HFFc6 (cell line): ENCODE results near the gene TRIM13. TPM values are rescaled to one million over a fixed set of nuclear protein-coding genes. Genes with fewer than 3 reads are reported as not detected.

Experiments used
- DNase-seq: peaks from one replicate; pipeline ENCODE4 v3.0.0-alpha.2; 2018
- H3K27ac Mint-ChIP-seq: 2 replicates; pipeline ENCODE4 v1.8.0; 2020; ENCODE audit warnings: mild to moderate bottlenecking, mixed read lengths
- H3K27me3 Mint-ChIP-seq: 2 replicates; pipeline ENCODE4 v1.8.0; 2021; ENCODE audit warnings: mild to moderate bottlenecking, moderate library complexity, mixed read lengths; ENCODE audit not compliant: insufficient read depth
- H3K36me3 Mint-ChIP-seq: 2 replicates; pipeline ENCODE4 v1.8.0; 2021; ENCODE audit warnings: low read depth, mixed read lengths
- H3K4me1 Mint-ChIP-seq: 2 replicates; pipeline ENCODE4 v1.8.0; 2020; ENCODE audit warnings: low read depth, mixed read lengths
- H3K4me3 Mint-ChIP-seq: 2 replicates; pipeline ENCODE4 v1.8.0; 2020; ENCODE audit warnings: mild to moderate bottlenecking, moderate library complexity, mixed read lengths
- H3K9me3 Mint-ChIP-seq: 2 replicates; pipeline ENCODE4 v1.8.0; 2020; ENCODE audit warnings: mild to moderate bottlenecking, mixed read lengths
- CTCF ChIP-seq: fragments of 200-600 bp; sonication (generic); IDR thresholded peaks from 2 replicates; pipeline ENCODE4 v1.5.0; 2021; ENCODE audit warnings: antibody characterized with exemption, mild to moderate bottlenecking
- total RNA-seq, 6 experiments: library from RNA; stranded (reverse); fragmentation: NEBNext Ultra II Directional; extraction: Animal tissue kit (Norgen Biotek cat#: 25700); gene quantifications; 2 replicates in 1 of 6; 3 replicates in 5 of 6; pipeline ENCODE4 v1.2.3, GENCODE V29; 2021

TRIM13 gene
- total RNA-seq, 6 experiments from 2014 or later: 15.2 to 20.3 (median 18.7) TPM

DNA sequence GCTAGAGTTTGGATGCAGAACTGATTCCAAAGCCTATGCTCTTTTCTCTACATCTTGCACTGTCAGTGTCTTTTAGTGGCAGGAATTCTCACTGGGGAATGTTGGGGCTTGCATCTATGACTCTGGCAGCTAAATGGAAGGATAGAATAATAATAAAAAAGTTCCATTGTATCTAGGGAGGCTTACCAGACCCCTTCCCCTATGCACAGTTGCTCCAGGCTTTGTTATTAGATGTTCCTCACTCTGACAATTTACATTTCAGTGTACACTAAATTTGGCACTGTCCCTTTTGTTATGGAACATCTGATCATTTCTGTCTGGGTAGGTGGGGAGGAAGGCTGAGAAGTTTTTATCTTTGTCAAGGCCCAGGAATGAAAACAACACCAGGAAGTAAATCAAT lies 3.7 kb upstream of the TRIM13 start:
- Mint-ChIP-seq H3K27ac (no peak overlapping the region), H3K36me3 (peaks cover 4% of the 10 kb centered on the region; the same call in 1 of the 2 replicates), H3K4me3 (no peak overlapping the region), H3K4me1 (peaks cover 10% of the 10 kb centered on the region), H3K9me3 (no peaks in the 10 kb centered on the region), H3K27me3 (no peaks in the 10 kb centered on the region; the same call in 1 of the 2 replicates)
- TF ChIP-seq CTCF: no peak
- no peak for DNase-seq

GRCh38 chr13:49993666-49994065 lies 3.2 kb upstream of the TRIM13 start:
- no peak for TF ChIP-seq CTCF
- no peaks in the 10 kb centered on the region for H3K9me3 Mint-ChIP-seq
- H3K4me1 Mint-ChIP-seq: peaks cover 15% of the 10 kb centered on the region
- H3K4me3 Mint-ChIP-seq: no peak overlapping the region
- H3K36me3 Mint-ChIP-seq: peaks cover 8% of the 10 kb centered on the region; the same call in 1 of the 2 replicates
- H3K27ac Mint-ChIP-seq: no peak overlapping the region
- no peak for DNase-seq
- H3K27me3 Mint-ChIP-seq: no peaks in the 10 kb centered on the region; the same call in 1 of the 2 replicates

DNA sequence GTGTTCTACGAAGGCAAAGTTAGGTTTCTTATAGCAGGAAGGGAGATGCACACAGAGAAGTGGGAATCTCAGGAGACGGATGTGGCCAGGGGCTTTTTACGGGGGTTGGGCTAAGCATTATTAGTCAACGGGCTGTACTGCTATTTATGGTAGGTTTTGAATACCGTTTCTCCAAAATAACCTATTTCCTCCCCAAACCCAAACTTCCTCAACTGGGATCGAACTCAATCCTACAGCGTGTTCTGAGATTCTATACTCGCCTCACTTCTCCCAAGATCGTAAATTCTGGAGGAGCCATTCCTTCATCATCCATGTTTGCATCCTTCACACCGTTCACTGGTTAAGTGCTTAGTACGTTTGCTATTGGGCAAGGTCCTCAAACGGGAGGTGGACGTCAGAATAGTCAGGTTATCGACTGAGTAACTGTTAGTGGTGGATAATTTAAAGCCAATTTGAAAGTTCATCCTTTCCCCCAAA lies 1.2 kb upstream of the TRIM13 start:
- Mint-ChIP-seq H3K27ac (peak overlapping the region; percentile 66), H3K36me3 (peaks cover 15% of the 10 kb centered on the region), H3K27me3 (no peaks in the 10 kb centered on the region; the same call in 1 of the 2 replicates), H3K4me1 (peaks cover 33% of the 10 kb centered on the region), H3K9me3 (no peaks in the 10 kb centered on the region), H3K4me3 (peak overlapping the region; percentile 75)
- no peak for TF ChIP-seq CTCF
- DNase-seq: no peak

GRCh38 chr13:49996161-49996915 lies 504 bp upstream of the TRIM13 start:
- peak; percentile 88 for DNase-seq
- peaks cover 34% of the 10 kb centered on the region for H3K4me1 Mint-ChIP-seq
- TF ChIP-seq CTCF: no peak
- H3K27ac Mint-ChIP-seq: peak overlapping the region; percentile 66
- peak overlapping the region; percentile 75 for H3K4me3 Mint-ChIP-seq
- no peaks in the 10 kb centered on the region for H3K9me3 Mint-ChIP-seq
- no peaks in the 10 kb centered on the region; the same call in 1 of the 2 replicates for H3K27me3 Mint-ChIP-seq
- H3K36me3 Mint-ChIP-seq: peaks cover 16% of the 10 kb centered on the region

DNA sequence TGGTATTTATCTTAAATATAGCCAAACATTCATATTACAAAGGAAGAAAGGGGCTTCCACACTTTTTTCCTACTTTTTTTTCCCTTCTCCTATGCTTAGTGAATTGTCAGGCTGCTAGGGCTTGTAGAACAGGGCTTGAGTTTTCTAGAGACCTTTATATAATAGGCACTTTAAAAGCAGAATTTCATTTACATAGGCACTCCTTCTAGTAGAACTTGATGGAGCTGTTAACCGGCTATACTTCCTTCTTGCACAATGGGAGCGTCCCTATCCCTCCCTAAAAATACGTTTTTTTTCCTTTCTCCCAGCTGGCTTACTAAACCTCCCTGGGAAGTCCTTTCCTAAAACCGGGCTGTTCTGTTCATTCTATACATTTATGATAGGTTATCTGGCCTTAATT lies 1.1 kb downstream of the TRIM13 start:
- Mint-ChIP-seq H3K36me3 (peaks cover 22% of the 10 kb centered on the region), H3K9me3 (no peaks in the 10 kb centered on the region), H3K27ac (peak overlapping the region; percentile 93), H3K4me1 (peaks cover 40% of the 10 kb centered on the region), H3K4me3 (peak overlapping the region; percentile 89), H3K27me3 (no peaks in the 10 kb centered on the region; the same call in 1 of the 2 replicates)
- TF ChIP-seq CTCF: no peak
- DNase-seq: no peak
